ENCODE data around the gene NCAPD2. TPM values are rescaled to one million over a fixed set of nuclear protein-coding genes. Genes with fewer than 3 reads are reported as not detected.
"Not testable (repeated sequence)": the region's sequence is repeated elsewhere in the genome, so short reads cannot be mapped to it uniquely, and the experiment has no call there.

The NCAPD2 gene
- polyA plus RNA-seq, 3 donors = 6.2 to 15.0 (median 8.3) TPM

DNA sequence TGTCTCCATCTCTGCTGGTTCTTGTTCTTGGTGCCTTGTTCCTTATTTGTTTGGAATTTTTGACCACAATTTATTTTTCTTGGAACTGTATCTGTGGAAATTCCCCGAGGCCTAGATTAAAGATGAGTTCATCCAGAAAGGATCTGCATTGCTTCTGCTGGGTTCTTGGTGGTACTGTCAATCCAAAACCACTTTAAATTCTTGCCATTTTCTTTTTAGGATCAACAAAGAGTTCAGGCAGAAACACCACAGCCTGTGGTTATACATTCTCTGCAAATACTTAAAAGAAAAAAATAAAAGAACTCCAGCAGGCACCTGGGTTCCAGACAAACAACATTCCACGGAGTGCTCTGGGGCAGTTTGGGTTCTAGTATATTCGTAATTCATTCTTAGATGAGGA, 17.4 kb upstream of the NCAPD2 start:
- H3K4me2 ChIP-seq (replicated peaks; ENCODE audit: extremely low read depth, low read length, poor library complexity, severe bottlenecking) = no peak overlapping the region
- no peaks in the 10 kb centered on the region for H3K36me3 ChIP-seq (replicated peaks in 1 of 2; ENCODE audit: control insufficient read depth in 1 of 2, insufficient read depth in 2 of 2, low read length in 2 of 2)
- no peak overlapping the region for H3K4me3 Mint-ChIP-seq
- H3K4me1 ChIP-seq (ENCODE audit: control insufficient read depth in 1 of 2, insufficient read depth in 2 of 2, low read length in 2 of 2) = peaks cover under 1 to 6% of the 10 kb centered on the region in 2 donors
- WGBS (ENCODE audit: insufficient coverage) = no CpG with 5 or more reads among the region's 3 CpGs
- TF ChIP-seq, protein P1, sequence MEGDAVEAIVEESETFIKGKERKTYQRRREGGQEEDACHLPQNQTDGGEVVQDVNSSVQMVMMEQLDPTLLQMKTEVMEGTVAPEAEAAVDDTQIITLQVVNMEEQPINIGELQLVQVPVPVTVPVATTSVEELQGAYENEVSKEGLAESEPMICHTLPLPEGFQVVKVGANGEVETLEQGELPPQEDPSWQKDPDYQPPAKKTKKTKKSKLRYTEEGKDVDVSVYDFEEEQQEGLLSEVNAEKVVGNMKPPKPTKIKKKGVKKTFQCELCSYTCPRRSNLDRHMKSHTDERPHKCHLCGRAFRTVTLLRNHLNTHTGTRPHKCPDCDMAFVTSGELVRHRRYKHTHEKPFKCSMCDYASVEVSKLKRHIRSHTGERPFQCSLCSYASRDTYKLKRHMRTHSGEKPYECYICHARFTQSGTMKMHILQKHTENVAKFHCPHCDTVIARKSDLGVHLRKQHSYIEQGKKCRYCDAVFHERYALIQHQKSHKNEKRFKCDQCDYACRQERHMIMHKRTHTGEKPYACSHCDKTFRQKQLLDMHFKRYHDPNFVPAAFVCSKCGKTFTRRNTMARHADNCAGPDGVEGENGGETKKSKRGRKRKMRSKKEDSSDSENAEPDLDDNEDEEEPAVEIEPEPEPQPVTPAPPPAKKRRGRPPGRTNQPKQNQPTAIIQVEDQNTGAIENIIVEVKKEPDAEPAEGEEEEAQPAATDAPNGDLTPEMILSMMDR (IDR thresholded peaks at IDR 0.05) = no peak
- H3K27ac Mint-ChIP-seq = no peak overlapping the region
- H3K27me3 Mint-ChIP-seq (ENCODE audit: low read depth in 3 of 3) = peaks cover 0 to 2% (median 1%) of the 10 kb centered on the region in 3 donors
- H3K27ac ChIP-seq (ENCODE audit: low read depth in 1 of 2, low read length in 2 of 2) = no peak overlapping the region
- H3K9me3 Mint-ChIP-seq = no peaks in the 10 kb centered on the region
- no peaks in the 10 kb centered on the region for H3K79me2 ChIP-seq (ENCODE audit: insufficient read depth, low read length)
- no peak overlapping the region for H3K9ac ChIP-seq (ENCODE audit: insufficient read depth, low read length, poor library complexity, severe bottlenecking)
- H3K36me3 Mint-ChIP-seq = no peaks in the 10 kb centered on the region
- no peak overlapping the region for H3K4me3 ChIP-seq (replicated peaks in 1 of 3; ENCODE audit: low read depth in 2 of 3, low read length in 3 of 3)
- H4K20me1 ChIP-seq (ENCODE audit: insufficient read depth, low read length) = no peaks in the 10 kb centered on the region
- no peaks in the 10 kb centered on the region for H3K27me3 ChIP-seq (ENCODE audit: control insufficient read depth in 2 of 2, insufficient read depth in 2 of 2, low read length in 2 of 2)
- intact Hi-C loops (cut with micrococcal nuclease) = no loop called here
- H3K4me1 Mint-ChIP-seq = peaks cover 7% of the 10 kb centered on the region
- H3K9me3 ChIP-seq (replicated peaks in 1 of 2; ENCODE audit: control insufficient read depth in 1 of 2, insufficient read depth in 1 of 2, low read length in 2 of 2) = no peaks in the 10 kb centered on the region
- H2AFZ ChIP-seq (ENCODE audit: insufficient read depth, low read depth, low read length, poor library complexity, severe bottlenecking) = no peak overlapping the region
- DNase-seq = no peak

DNA sequence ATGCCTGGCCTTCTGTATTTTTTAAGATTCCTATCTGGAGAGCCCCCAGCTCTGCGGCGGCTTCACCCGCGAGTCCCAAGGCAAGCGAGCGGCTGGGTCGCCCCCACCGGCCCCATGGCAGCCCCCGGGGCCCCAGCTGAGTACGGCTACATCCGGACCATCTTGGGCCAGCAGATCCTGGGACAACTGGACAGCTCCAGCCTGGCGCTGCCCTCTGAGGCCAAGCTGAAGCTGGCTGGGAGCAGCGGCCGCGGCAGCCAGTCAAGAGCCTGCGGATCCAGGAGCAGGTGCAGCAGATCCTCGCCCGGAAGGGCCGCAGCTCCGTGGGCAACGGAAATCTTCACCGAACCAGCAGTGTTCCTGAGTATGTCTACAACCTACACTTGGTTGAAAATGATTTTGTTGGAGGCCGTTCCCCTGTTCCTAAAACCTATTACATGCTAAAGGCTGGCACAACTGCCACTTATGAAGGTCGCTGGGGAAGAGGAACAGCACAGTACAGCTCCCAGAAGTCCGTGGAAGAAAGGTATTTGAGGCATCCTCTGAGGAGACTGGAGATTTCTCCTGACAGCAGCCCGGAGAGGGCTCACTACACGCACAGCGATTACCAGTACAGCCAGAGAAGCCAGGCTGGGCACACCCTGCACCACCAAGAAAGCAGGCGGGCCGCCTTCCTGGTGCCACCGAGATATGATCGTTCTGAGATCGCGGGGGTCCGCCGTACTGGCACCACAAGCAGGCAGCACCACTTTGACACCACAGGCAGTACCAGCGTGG, 16.1 kb upstream of the NCAPD2 start:
- H3K9me3 ChIP-seq (replicated peaks in 1 of 2; ENCODE audit: control insufficient read depth in 1 of 2, insufficient read depth in 1 of 2, low read length in 2 of 2); H3K27me3 ChIP-seq (ENCODE audit: control insufficient read depth in 2 of 2, insufficient read depth in 2 of 2, low read length in 2 of 2); H3K4me2 ChIP-seq (replicated peaks; ENCODE audit: extremely low read depth, low read length, poor library complexity, severe bottlenecking); H4K20me1 ChIP-seq (ENCODE audit: insufficient read depth, low read length); H3K27ac Mint-ChIP-seq; intact Hi-C loops (cut with micrococcal nuclease); H3K36me3 Mint-ChIP-seq; H3K27me3 Mint-ChIP-seq (ENCODE audit: low read depth in 3 of 3); H3K9ac ChIP-seq (ENCODE audit: insufficient read depth, low read length, poor library complexity, severe bottlenecking); H3K79me2 ChIP-seq (ENCODE audit: insufficient read depth, low read length); H2AFZ ChIP-seq (ENCODE audit: insufficient read depth, low read depth, low read length, poor library complexity, severe bottlenecking); DNase-seq; H3K4me1 ChIP-seq (ENCODE audit: control insufficient read depth in 1 of 2, insufficient read depth in 2 of 2, low read length in 2 of 2); H3K27ac ChIP-seq (ENCODE audit: low read depth in 1 of 2, low read length in 2 of 2); H3K9me3 Mint-ChIP-seq; H3K4me3 Mint-ChIP-seq; H3K36me3 ChIP-seq (replicated peaks in 1 of 2; ENCODE audit: control insufficient read depth in 1 of 2, insufficient read depth in 2 of 2, low read length in 2 of 2); H3K4me1 Mint-ChIP-seq; H3K4me3 ChIP-seq (replicated peaks in 1 of 3; ENCODE audit: low read depth in 2 of 3, low read length in 3 of 3): not testable (repeated sequence)
- WGBS (ENCODE audit: insufficient coverage) = 96% methylated on average over 20 of the region's 37 CpGs

All from CD14-positive monocyte (primary cell).